ENCODE data around the gene ALPK3. TPM values are rescaled to one million over a fixed set of nuclear protein-coding genes. Genes with fewer than 3 reads are reported as not detected.

The ALPK3 gene
- total RNA-seq, 1 experiment from 2014 or later, result 0.07 TPM

GRCh38 chr15:84773716-84774115 lies 43.4 kb upstream of the ALPK3 start:
- no peaks in the 10 kb centered on the region for H3K9me3 Mint-ChIP-seq (ENCODE audit: unreplicated experiment)
- peaks cover 11% of the 10 kb centered on the region for H3K4me1 Mint-ChIP-seq (ENCODE audit: insufficient read depth, unreplicated experiment)
- H3K4me3 Mint-ChIP-seq (ENCODE audit: unreplicated experiment), result no peak overlapping the region
- intact Hi-C loops (cut with micrococcal nuclease), result no loop called here
- POLR2A ChIA-PET, result interaction anchor here (0.8 to 1.1 kb wide), 2 partner anchors 17 to 88 kb away, joined by 3 to 5 read pairs; no protein-coding TSS in a partner anchor
- no peak for TF ChIP-seq CTCF (IDR thresholded peaks at IDR 0.05; ENCODE audit: unreplicated experiment)
- no TSS peak for BruUV-seq (replicated peaks)
- no peak for DNase-seq (ENCODE audit: unreplicated experiment)
- CTCF ChIA-PET, result interaction anchor here (0.6 kb wide), 3 partner anchors 52 to 1159 kb away, joined by 4 to 5 read pairs (median 5); no protein-coding TSS in a partner anchor
- H3K27me3 Mint-ChIP-seq (ENCODE audit: insufficient read depth, unreplicated experiment), result no peaks in the 10 kb centered on the region
- peaks cover 27% of the 10 kb centered on the region for H3K36me3 Mint-ChIP-seq (ENCODE audit: insufficient read depth, unreplicated experiment)
- no peak overlapping the region for H3K27ac Mint-ChIP-seq (ENCODE audit: low read depth, unreplicated experiment)

- H3K36me3 Mint-ChIP-seq (ENCODE audit: insufficient read depth, unreplicated experiment), result peaks cover 39% of the 10 kb centered on the region
- no peak for DNase-seq (ENCODE audit: unreplicated experiment)
- peaks cover 2% of the 10 kb centered on the region for H3K4me1 Mint-ChIP-seq (ENCODE audit: insufficient read depth, unreplicated experiment)
- H3K27ac Mint-ChIP-seq (ENCODE audit: low read depth, unreplicated experiment), result no peak overlapping the region
- no TSS peak for BruUV-seq (replicated peaks)
- ChIA-PET CTCF (interaction anchor here (1.8 kb wide), 1 partner anchor 27 kb away, joined by 7 read pairs; no protein-coding TSS in a partner anchor), POLR2A (interaction anchor here (0.9 kb wide), 1 partner anchor 8 kb away, joined by 3 read pairs; no protein-coding TSS in a partner anchor)
- no peak overlapping the region for H3K4me3 Mint-ChIP-seq (ENCODE audit: unreplicated experiment)
- intact Hi-C loops (cut with micrococcal nuclease), result no loop called here
- no peaks in the 10 kb centered on the region for H3K27me3 Mint-ChIP-seq (ENCODE audit: insufficient read depth, unreplicated experiment)
- H3K9me3 Mint-ChIP-seq (ENCODE audit: unreplicated experiment), result no peaks in the 10 kb centered on the region
- TF ChIP-seq CTCF (IDR thresholded peaks at IDR 0.05; ENCODE audit: unreplicated experiment), result no peak
Observed at GRCh38 chr15:84775867-84776449, 41.2 kb upstream of the ALPK3 start.

GRCh38 chr15:84778194-84778593 lies 39.0 kb upstream of the ALPK3 start:
- no peak for DNase-seq (ENCODE audit: unreplicated experiment)
- ChIA-PET CTCF (interaction anchor here (0.6 kb wide), 1 partner anchor 139 kb away, joined by 3 read pairs; no protein-coding TSS in a partner anchor), POLR2A (no interaction called here)
- H3K9me3 Mint-ChIP-seq (ENCODE audit: unreplicated experiment), result no peaks in the 10 kb centered on the region
- BruUV-seq (replicated peaks), result no TSS peak
- intact Hi-C loops (cut with micrococcal nuclease), result no loop called here
- no peak overlapping the region for H3K4me3 Mint-ChIP-seq (ENCODE audit: unreplicated experiment)
- no peaks in the 10 kb centered on the region for H3K4me1 Mint-ChIP-seq (ENCODE audit: insufficient read depth, unreplicated experiment)
- TF ChIP-seq CTCF (IDR thresholded peaks at IDR 0.05; ENCODE audit: unreplicated experiment), result no peak
- H3K27me3 Mint-ChIP-seq (ENCODE audit: insufficient read depth, unreplicated experiment), result no peaks in the 10 kb centered on the region
- H3K36me3 Mint-ChIP-seq (ENCODE audit: insufficient read depth, unreplicated experiment), result peaks cover 53% of the 10 kb centered on the region
- H3K27ac Mint-ChIP-seq (ENCODE audit: low read depth, unreplicated experiment), result no peak overlapping the region

GRCh38 chr15:84780492-84780891 lies 36.7 kb upstream of the ALPK3 start:
- Mint-ChIP-seq H3K9me3 (ENCODE audit: unreplicated experiment) (no peaks in the 10 kb centered on the region), H3K36me3 (ENCODE audit: insufficient read depth, unreplicated experiment) (peaks cover 65% of the 10 kb centered on the region), H3K27me3 (ENCODE audit: insufficient read depth, unreplicated experiment) (no peaks in the 10 kb centered on the region), H3K4me3 (ENCODE audit: unreplicated experiment) (no peak overlapping the region), H3K27ac (ENCODE audit: low read depth, unreplicated experiment) (no peak overlapping the region), H3K4me1 (ENCODE audit: insufficient read depth, unreplicated experiment) (no peaks in the 10 kb centered on the region)
- POLR2A ChIA-PET, result no interaction called here
- no TSS peak for BruUV-seq (replicated peaks)
- intact Hi-C loops (cut with micrococcal nuclease), result no loop called here
- DNase-seq (ENCODE audit: unreplicated experiment), result no peak
- CTCF ChIA-PET, result no interaction called here
- TF ChIP-seq CTCF (IDR thresholded peaks at IDR 0.05; ENCODE audit: unreplicated experiment), result no peak
